ENCODE measurements around the gene PBX1. TPM values are rescaled to one million over a fixed set of nuclear protein-coding genes. Genes with fewer than 3 reads are reported as not detected.

Gene PBX1
- total RNA-seq, 1 experiment from 2014 or later: 102 TPM

DNA sequence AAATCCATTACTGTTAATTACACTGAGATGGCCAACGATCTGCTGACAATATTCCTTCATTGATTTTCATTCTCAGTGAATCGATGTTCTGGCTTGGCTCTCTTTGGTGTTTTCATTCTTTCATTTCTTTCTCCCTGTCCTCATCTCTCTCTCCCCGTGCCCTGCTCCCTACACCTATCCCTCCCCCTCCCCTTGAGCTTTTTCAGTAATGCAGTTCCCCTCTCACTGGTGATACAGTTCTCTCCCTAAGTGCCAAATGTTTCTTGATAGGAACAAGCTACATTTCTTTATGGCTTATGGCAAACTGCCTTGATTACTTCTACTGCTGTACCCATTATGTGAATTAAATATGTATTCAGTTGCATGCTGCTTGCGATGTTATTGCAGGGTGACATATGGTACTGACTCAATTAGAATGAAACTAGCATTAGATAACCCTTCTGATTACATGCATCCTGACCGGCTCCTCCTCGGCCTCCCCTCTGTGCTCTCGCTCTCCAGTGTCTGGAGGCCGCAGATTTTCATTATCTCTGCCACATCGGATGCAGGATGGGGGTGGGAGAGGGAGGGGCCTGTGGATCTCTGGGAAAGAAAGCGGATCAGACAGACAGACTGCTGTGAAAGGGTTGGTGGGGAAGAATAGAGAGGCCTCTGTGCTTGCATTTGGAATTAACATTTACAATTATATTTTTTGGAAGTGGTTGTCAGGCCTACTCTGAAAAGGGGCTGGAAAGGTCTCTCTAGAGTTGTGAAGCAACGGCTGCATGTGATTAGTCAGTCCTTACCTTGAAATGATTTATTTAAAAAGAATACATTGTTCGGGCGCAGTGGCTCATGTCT is 130.9 kb downstream of the PBX1 start:
- CTCF ChIA-PET: interaction anchor here (1.0 to 2.5 kb wide), 2 partner anchors 16 to 97 kb away, joined by 4 to 21 read pairs; no protein-coding TSS in a partner anchor
- TF ChIP-seq NFYB (CRISPR knock-in tag; conservative IDR thresholded peaks at IDR 0.05; ENCODE audit: low read depth): no peak
- TF ChIP-seq, protein P1, sequence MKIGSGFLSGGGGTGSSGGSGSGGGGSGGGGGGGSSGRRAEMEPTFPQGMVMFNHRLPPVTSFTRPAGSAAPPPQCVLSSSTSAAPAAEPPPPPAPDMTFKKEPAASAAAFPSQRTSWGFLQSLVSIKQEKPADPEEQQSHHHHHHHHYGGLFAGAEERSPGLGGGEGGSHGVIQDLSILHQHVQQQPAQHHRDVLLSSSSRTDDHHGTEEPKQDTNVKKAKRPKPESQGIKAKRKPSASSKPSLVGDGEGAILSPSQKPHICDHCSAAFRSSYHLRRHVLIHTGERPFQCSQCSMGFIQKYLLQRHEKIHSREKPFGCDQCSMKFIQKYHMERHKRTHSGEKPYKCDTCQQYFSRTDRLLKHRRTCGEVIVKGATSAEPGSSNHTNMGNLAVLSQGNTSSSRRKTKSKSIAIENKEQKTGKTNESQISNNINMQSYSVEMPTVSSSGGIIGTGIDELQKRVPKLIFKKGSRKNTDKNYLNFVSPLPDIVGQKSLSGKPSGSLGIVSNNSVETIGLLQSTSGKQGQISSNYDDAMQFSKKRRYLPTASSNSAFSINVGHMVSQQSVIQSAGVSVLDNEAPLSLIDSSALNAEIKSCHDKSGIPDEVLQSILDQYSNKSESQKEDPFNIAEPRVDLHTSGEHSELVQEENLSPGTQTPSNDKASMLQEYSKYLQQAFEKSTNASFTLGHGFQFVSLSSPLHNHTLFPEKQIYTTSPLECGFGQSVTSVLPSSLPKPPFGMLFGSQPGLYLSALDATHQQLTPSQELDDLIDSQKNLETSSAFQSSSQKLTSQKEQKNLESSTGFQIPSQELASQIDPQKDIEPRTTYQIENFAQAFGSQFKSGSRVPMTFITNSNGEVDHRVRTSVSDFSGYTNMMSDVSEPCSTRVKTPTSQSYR (CRISPR knock-in tag; IDR thresholded peaks at IDR 0.05): no peak
- peak; percentile 59 for ATAC-seq
- peaks cover 11% of the 10 kb centered on the region for H3K36me3 Mint-ChIP-seq
- H3K4me1 Mint-ChIP-seq: peaks cover 28% of the 10 kb centered on the region
- POLR2A ChIA-PET: no interaction called here
- H3K27ac Mint-ChIP-seq: peak overlapping the region; percentile 52; the same call in 1 of the 2 replicates
- DNase-seq (ENCODE audit: low spot score): no peak
- peak overlapping the region; percentile 11; the same call in 1 of the 2 replicates for H3K4me3 Mint-ChIP-seq
- no peaks in the 10 kb centered on the region for H3K9me3 Mint-ChIP-seq
- no peaks in the 10 kb centered on the region for H3K27me3 Mint-ChIP-seq (ENCODE audit: low read depth)

DNA sequence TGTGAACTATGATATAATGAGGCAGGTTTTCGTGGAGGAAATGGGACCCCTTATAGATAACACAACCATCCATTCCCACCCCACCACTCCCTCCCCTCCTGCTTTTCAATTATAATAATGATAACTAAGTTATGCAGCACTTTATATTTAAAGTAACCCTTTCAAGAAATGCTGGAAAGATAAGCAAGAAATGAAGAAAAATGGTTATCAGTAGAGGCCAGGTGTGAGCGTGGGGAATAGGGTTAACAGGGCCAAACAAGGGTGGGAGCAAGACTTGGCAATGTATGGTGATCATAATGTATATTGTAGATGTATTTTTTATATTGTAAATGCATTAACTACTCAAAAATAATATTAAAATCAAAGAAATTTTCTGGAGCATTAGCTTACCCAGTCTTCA is 133.4 kb downstream of the PBX1 start:
- DNase-seq (ENCODE audit: low spot score): no peak
- H3K27ac Mint-ChIP-seq: no peak overlapping the region
- H3K36me3 Mint-ChIP-seq: no peaks in the 10 kb centered on the region
- no peaks in the 10 kb centered on the region for H3K9me3 Mint-ChIP-seq
- H3K4me3 Mint-ChIP-seq: no peak overlapping the region
- peaks cover 20% of the 10 kb centered on the region for H3K4me1 Mint-ChIP-seq
- POLR2A ChIA-PET: no interaction called here
- no peak for ATAC-seq
- TF ChIP-seq IRF2 (CRISPR knock-in tag; IDR thresholded peaks at IDR 0.05; ENCODE audit: borderline replicate concordance, low read depth) (no peak), CREB1 (CRISPR knock-in tag; IDR thresholded peaks at IDR 0.05) (no peak)
- TF ChIP-seq, protein P2, sequence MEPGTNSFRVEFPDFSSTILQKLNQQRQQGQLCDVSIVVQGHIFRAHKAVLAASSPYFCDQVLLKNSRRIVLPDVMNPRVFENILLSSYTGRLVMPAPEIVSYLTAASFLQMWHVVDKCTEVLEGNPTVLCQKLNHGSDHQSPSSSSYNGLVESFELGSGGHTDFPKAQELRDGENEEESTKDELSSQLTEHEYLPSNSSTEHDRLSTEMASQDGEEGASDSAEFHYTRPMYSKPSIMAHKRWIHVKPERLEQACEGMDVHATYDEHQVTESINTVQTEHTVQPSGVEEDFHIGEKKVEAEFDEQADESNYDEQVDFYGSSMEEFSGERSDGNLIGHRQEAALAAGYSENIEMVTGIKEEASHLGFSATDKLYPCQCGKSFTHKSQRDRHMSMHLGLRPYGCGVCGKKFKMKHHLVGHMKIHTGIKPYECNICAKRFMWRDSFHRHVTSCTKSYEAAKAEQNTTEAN (CRISPR knock-in tag; IDR thresholded peaks at IDR 0.05): no peak
- CTCF ChIA-PET: interaction anchor here (1.6 kb wide), 1 partner anchor 19 kb away, joined by 6 read pairs; no protein-coding TSS in a partner anchor
- no peaks in the 10 kb centered on the region for H3K27me3 Mint-ChIP-seq (ENCODE audit: low read depth)

DNA sequence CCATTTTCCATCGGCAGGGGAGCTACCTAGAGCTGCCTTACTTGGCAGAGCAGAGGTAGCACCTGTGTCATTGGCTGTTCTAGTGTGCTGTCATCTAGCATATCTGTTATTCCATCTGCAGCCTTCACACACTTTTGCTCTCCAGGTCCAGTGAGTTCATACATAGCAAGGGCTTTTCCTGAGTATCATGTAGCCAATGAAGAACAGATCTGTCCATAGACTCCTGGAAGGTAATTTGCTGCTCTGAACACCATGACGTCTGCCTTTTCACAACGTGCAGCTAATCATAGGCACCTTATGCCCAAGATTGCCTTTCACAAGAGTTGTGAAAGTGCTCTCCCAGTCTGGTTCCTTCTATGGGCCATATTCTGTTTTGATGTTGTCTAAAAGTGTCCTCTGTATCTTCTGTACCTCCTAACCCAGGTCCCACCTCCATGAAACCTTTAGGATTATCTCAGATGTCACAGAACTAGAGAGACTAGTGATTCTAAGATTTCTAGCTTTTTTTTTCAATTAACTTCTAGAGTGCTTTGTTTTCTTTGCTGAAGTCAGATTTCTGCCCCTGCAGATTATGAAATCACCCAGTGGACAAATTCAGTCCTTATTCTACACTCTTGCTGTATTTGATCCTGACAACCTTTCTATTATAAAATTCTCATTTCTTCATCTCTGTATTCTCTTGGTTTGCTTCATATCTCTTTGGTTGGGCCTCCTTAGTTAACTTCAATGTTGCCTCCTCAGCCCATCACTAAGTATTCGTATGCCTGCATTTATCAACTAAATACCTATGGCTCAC is 134.8 kb downstream of the PBX1 start:
- DNase-seq (ENCODE audit: low spot score) (no peak), ATAC-seq (no peak)
- Mint-ChIP-seq H3K27me3 (ENCODE audit: low read depth) (no peaks in the 10 kb centered on the region), H3K4me1 (peaks cover 26% of the 10 kb centered on the region), H3K4me3 (no peak overlapping the region), H3K27ac (no peak overlapping the region), H3K36me3 (no peaks in the 10 kb centered on the region), H3K9me3 (no peaks in the 10 kb centered on the region)
- TF ChIP-seq MYBL2 (CRISPR knock-in tag; IDR thresholded peaks at IDR 0.05) (no peak), ZNF671 (CRISPR knock-in tag; IDR thresholded peaks at IDR 0.05) (no peak), ZNF423 (CRISPR knock-in tag; IDR thresholded peaks at IDR 0.05) (no peak), NR2C2 (CRISPR knock-in tag; IDR thresholded peaks at IDR 0.05) (no peak), NR1H2 (CRISPR knock-in tag; IDR thresholded peaks at IDR 0.05) (no peak), ELF4 (CRISPR knock-in tag; IDR thresholded peaks at IDR 0.05; ENCODE audit: low read depth) (no peak), SMAD4 (CRISPR knock-in tag; IDR thresholded peaks at IDR 0.05) (no peak), ZNF121 (CRISPR knock-in tag; IDR thresholded peaks at IDR 0.05) (no peak)
- TF ChIP-seq, protein P3, sequence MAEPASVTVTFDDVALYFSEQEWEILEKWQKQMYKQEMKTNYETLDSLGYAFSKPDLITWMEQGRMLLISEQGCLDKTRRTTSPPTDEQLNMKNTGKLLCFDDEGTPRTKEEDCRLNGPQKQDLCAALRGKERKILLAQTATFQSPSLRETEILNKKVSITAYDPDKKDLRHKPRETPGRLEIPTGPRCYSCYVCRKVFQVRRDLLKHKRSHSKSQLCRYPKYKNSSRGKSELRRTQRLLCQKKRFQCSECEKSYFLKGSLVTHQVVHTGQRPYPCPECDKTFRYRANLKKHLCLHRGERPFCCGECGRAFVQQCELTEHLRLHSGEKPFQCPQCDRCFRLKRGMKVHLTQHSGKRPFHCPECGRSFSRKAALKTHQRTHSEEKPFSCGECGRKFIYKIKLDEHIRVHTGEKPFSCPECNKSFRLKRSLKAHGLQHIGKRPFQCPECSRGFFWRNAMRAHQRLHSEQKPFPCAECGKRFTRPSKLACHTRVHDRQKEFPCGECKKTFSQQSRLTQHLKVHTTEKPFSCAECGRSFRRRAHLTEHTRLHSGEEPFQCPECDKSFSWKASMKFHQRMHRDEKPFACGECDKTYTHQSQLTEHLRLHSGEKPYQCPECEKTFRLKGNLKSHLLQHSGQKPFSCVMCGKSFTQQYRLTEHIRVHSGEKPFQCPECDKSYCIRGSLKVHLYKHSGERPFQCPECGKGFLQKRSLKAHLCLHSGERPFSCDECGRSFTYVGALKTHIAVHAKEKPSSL (CRISPR knock-in tag; conservative IDR thresholded peaks at IDR 0.05): no peak
- TF ChIP-seq, protein P4, sequence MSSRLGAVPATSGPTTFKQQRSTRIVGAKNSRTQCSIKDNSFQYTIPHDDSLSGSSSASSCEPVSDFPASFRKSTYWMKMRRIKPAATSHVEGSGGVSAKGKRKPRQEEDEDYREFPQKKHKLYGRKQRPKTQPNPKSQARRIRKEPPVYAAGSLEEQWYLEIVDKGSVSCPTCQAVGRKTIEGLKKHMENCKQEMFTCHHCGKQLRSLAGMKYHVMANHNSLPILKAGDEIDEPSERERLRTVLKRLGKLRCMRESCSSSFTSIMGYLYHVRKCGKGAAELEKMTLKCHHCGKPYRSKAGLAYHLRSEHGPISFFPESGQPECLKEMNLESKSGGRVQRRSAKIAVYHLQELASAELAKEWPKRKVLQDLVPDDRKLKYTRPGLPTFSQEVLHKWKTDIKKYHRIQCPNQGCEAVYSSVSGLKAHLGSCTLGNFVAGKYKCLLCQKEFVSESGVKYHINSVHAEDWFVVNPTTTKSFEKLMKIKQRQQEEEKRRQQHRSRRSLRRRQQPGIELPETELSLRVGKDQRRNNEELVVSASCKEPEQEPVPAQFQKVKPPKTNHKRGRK (CRISPR knock-in tag; IDR thresholded peaks at IDR 0.05; ENCODE audit: borderline replicate concordance): no peak
- TF ChIP-seq, protein P5, sequence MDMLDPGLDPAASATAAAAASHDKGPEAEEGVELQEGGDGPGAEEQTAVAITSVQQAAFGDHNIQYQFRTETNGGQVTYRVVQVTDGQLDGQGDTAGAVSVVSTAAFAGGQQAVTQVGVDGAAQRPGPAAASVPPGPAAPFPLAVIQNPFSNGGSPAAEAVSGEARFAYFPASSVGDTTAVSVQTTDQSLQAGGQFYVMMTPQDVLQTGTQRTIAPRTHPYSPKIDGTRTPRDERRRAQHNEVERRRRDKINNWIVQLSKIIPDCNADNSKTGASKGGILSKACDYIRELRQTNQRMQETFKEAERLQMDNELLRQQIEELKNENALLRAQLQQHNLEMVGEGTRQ (CRISPR knock-in tag; IDR thresholded peaks at IDR 0.05): no peak
- TF ChIP-seq, protein P6, sequence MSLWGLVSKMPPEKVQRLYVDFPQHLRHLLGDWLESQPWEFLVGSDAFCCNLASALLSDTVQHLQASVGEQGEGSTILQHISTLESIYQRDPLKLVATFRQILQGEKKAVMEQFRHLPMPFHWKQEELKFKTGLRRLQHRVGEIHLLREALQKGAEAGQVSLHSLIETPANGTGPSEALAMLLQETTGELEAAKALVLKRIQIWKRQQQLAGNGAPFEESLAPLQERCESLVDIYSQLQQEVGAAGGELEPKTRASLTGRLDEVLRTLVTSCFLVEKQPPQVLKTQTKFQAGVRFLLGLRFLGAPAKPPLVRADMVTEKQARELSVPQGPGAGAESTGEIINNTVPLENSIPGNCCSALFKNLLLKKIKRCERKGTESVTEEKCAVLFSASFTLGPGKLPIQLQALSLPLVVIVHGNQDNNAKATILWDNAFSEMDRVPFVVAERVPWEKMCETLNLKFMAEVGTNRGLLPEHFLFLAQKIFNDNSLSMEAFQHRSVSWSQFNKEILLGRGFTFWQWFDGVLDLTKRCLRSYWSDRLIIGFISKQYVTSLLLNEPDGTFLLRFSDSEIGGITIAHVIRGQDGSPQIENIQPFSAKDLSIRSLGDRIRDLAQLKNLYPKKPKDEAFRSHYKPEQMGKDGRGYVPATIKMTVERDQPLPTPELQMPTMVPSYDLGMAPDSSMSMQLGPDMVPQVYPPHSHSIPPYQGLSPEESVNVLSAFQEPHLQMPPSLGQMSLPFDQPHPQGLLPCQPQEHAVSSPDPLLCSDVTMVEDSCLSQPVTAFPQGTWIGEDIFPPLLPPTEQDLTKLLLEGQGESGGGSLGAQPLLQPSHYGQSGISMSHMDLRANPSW (CRISPR knock-in tag; conservative IDR thresholded peaks at IDR 0.05; ENCODE audit: low read depth): no peak
- ChIA-PET CTCF (interaction anchor here (1.6 kb wide), 1 partner anchor 20 kb away, joined by 6 read pairs; no protein-coding TSS in a partner anchor), POLR2A (no interaction called here)
